HG02884 (cell line): Measurements from ENCODE around the gene ZNF366.

Source experiments
- ATAC-seq: cut with Tn5 transposase; IDR thresholded peaks from one replicate; pipeline ENCODE4 v1.9.1; 2021; ENCODE audit warnings: mild to moderate bottlenecking, moderate library complexity; ENCODE audit not compliant: unreplicated experiment

Gene ZNF366

DNA sequence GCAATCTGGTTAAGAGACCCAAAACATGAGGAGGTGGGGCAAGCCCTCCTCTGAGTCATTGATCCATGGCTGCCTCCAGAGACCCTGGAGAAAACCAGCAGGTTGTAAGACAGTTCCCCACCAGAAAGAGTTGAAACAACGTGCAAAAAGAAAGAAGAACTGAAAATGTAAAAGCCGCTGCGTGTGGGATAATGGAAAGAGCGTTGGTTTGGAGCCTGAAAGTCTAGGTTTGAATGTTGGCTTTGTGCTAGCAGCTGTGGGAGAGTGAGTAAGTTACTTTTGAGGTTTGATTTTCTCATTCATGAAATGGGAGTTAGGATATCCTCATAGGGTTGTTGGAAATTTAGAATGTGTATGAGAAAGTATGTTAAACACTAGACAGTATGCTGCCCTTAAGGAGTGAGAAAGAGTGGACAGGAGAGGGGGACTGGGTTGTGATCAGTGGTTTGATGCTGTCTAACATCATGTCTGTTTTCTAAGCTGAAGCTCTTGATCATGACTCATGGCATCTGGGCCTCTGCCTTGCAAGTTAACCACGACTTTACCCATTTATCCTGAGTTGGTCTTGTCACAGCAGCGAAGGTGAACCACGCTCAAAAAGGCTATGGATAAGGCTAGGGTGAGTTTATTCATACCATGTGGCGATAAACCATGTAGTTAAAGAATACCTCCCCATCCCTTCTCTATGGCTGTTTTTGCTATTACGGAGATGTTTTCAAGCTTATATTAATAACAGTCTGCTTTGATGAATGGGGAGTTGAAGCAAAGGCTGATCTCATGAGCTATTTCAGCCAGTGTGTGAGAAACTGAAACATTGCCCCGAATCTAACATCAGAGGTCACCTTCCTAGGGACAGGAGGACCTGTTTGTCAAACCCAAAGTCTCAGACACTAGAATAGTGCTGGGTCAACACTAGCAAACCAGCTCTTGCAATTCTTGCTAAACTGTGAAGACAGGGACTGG lies 41.3 kb downstream of the ZNF366 start:
- ATAC-seq, result peak; percentile 64

DNA sequence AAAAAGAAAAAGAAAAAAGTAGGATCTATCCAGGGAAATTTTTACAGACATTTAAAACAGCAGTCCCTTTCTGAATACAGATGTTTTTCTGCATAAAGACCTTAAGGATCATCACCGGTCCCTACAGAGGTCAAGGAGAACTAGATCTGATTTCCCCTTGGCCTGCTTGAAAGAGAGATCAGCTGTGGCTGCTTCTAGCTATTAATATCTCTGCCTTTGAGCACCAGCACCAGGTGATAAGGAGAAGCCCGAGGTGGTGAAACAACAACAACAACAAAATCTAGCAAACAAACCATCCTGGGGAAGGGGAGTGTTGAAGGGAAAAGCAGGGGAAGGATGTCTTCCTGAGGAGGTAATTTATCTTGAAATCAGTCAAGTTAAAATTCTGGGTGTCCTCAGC lies 42.1 kb downstream of the ZNF366 start:
- ATAC-seq, result no peak

DNA sequence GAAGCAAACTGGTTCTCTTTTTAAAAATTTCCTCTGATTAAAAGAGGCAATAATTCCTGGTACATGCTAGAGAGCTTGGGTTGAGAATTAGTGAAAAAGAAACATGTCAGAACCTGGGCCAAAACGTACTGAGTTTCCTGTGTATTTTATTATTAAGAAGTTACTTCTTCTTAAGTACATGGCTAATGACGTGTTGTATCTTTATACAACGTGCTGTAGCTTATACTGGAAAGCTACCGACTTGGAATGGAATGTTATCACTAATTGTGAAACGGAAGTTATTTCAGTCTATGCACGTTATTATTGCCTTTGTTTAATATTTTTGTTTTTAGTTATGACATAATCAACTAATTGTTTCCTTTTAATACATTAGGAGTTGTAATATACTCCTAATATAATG lies 43.1 kb downstream of the ZNF366 start:
- no peak for ATAC-seq

DNA sequence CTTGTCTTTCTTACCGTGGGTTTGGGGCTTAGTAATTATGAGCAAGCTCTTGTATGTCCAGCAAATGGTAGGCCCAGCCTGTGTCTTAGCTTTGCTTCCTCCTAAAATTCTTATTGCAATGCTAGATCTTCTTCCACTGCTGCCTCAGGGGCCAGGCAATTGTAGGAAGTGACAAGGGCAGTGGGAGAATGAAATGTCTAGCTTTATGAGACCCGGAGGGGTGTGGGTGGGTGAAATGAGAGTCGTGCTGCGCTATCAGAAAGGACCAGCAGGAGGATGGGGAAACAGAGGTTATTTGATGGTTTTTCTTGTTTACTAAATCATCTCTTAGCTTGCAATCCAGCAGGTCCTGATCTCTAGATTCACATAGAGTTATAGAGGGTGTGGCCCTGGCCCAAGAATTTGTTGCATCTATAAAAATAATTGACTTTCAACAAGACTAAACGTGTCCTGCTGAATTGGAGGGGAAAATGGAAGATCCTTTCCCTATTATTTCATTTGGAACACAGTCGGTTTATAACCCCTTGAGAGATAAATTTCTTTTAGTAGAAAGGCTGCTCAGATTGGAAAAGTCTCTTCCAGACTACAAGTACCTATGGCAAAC lies 43.7 kb downstream of the ZNF366 start:
- no peak for ATAC-seq

DNA sequence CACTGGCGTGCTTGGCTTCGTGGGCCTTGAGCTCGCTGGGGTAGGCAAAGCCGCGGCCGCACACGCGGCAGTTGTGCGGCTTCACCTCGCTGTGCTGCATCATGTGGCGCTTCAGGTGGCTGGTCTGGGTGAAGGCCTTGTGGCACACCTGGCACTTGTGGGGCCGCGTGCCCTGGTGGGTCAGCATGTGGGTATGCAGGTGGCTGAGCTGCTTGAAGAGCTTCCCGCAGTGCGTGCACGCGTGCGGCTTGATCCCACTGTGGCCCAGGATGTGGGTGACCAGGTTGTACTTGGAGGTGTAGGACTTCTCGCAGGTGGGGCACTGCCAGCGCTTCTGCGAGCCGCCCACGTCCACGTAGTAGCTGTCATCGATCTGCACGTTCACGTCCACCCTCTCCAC lies 46.8 kb downstream of the ZNF366 start:
- no peak for ATAC-seq

DNA sequence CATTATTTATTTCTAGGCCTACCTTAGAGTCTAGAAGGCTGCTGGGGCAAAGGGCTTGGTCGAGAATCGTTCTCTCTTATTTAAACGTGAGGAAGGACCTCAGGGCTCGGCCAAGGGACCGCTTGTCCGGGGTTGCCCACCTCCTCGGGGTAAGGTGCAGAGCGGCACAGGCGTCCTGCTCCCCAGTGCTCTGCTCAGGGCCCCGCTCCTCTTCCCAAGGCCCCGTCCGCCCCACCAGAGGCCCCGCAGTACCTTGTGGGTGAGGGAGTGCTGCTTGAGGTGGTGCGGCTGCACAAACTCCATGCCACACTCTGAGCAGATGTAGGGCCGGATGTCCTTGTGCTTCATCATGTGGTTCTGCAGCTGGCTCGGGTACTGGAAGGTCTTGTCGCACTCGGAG lies 47.3 kb downstream of the ZNF366 start:
- no peak for ATAC-seq

DNA sequence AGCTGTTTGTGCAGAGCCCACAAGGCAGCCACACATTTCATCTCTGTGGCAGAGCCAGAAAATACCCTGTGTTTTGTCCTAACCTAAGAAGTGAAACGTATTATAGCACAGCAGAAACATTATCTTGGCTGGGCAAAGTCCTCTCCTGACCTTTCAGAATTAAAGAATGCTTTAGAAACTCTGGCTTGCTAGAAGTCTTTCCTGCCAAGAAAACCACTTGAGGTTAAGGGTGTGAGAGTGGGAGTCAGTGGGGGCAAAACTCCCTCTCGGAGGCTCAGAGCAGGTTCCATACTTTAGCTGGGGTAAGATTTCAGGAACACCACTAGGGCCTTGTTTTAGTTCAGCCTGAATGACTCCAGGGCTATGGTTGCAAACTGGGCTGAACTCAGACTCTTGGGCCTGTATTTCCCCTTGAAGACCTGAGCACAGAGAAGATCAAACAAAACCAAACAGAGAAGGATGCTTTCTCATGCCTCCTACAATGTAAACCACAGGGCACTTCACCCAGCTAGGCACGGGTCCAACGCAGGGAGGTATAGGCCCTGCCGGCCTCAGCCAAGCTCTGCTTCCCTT lies 48.0 kb downstream of the ZNF366 start:
- ATAC-seq, result no peak

DNA sequence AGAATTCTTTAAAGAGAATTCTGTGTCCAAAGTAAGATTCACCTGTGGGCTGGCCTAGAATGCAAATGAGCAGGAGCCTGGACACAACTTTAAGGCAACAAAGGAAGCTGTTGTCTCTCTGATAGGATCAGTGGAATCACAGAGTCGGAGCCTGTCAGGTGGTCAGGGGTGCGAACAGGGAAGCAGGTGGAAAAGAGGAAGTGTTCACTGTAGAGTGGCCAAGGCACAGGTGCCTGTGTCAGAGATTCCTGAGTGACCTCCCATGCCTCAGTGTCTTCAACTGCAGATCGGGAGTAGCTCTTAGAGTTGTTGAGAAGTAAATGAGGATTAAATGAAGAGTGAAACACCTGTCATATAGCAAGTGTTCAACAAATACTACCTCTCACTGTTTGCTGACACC lies 48.8 kb downstream of the ZNF366 start:
- ATAC-seq, result no peak

DNA sequence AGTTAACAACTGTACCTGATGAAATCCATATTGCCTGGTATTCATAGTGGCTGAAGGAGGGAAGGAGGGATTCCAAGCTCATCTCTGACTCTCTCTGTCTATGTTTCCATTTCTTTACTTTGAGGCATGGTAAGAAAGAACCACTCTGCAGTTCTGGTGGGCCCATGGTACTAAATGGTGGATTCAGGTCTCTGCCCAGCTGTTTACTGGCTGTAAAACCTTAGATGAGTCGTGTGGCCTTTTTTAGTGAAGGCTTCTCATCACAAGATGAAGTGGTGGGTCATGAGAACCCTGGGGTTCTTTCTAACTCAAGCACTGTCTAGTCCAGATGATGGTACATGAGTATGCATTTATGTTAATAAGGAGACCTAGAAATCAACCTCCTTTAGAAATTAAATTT lies 49.7 kb downstream of the ZNF366 start:
- no peak for ATAC-seq

DNA sequence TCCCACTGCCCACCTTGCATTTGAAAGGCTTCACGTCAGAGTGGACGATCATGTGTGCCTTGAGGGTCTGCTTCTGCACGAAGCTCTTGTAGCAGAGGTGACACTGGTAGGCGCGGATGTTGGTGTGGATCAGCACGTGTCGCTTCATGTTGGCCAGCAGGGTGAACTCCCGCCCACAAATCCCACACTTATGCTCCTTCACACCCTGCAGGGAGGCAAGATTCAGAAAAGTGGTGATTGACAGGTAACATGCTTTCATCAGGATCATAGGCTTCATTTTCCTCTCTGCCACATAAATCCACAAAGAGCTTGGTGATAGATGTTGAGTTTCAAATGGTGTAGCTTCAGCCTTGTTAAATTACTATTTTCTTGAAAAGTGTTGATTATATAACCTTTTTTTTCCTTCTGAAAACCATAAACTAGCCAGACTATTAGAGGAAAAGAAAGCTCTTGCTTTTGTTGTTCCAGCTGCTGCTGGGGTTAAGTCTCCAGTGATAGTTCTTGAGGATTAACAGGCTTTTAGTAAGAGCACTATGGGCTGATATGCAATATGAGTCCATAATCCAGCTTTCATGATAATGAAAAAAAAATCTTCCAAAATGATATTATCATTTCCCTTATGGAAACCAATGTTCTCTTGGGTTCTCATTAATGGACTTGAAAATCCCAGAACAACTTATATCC lies 50.7 kb downstream of the ZNF366 start:
- ATAC-seq, result no peak

DNA sequence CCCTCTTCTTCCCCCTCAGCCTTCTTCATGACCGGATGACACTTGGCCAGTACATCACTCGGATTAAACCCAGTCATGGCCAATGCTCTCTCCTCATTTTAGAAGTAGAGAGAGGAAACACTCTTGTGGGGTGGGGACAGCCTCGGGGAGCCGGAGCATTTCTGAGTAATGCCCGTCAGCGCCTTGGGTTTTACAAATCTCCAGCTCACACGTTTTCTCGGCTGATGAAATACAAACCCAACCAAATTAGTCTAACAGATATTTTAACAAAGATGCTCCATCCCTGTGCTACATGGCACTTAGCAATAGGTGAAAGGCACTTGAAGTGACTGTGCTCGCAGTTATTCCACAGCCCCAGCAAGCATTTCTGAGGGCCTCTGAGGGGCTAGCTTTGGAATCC lies 51.7 kb downstream of the ZNF366 start:
- ATAC-seq, result no peak

DNA sequence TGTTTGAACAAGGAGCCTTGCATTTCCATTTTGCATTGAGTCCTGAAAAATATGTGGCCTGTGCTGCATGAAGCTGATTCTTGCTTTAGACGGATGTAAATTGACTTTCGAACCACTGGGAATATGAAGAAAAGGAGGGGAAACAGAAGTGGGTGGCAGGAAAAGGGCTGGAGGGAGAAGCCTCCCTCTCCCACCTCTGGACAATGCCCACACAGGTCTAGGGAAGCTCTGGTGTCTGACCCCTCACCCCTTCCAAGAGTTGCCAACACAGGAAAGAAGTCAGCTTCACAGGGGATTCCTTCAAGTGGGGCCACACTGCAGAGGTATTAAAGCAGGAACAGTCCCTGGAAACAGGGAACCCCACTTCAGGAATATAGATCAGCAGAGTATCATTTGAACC lies 52.2 kb downstream of the ZNF366 start:
- ATAC-seq, result no peak

DNA sequence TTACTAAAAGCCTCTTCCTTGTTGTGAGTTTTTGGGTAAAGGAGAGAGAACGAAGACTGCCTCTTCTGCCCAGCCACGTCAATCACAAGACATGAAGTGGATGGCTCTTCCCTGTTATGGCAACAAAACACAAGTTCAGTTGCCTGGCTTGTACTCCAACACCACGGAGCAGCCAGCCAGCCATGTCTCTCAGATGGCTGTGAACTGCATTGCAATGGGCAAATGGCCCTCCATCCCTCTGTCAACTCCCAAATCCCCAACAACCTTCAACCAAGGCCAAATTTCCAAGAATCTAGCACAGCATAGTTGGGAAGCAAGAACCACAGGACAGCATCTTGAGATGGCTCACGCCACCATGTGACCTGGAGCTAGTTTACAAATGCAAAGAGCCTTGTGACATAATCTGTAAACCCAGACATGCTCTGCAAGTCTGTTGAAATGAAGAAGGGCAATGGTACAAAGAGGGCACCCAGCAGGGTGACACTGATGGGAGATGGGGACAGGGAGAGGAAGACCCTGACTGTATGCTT lies 53.9 kb downstream of the ZNF366 start:
- ATAC-seq, result no peak

DNA sequence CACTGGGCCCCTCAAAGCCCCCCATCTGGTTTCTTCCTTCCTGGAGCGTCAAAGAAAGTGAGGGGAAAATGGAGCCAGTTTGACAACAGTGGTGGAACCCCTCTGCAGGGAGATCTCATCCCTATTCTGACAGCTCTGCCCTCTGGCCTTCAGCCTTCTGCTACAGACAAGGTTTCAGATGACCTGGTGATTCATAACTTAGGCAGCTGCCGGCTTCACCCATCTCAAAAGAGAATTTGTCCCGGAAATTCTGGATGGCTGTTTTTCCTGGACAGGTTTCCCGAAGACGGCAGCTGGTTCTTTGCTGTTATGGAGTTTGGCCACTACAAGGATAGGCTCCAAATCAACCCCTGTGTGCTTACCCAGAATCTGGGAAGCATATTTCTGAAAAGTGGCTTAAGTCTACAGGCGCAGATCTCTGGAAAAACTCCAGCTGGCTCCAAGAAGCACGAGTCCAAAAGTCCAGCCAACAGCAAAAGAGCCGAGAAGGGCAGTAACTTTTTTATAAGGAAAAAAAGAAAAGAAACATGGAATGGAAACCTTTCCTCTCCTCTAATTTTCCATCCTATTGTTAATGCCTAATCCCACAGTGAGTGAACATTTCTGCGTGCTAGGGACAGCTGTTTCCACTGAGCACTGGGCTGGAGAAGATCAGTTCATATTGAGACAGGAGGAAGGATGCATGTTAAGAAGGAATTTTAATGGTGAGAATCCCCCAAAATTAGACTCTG lies 54.5 kb downstream of the ZNF366 start:
- ATAC-seq, result peak; percentile 26

DNA sequence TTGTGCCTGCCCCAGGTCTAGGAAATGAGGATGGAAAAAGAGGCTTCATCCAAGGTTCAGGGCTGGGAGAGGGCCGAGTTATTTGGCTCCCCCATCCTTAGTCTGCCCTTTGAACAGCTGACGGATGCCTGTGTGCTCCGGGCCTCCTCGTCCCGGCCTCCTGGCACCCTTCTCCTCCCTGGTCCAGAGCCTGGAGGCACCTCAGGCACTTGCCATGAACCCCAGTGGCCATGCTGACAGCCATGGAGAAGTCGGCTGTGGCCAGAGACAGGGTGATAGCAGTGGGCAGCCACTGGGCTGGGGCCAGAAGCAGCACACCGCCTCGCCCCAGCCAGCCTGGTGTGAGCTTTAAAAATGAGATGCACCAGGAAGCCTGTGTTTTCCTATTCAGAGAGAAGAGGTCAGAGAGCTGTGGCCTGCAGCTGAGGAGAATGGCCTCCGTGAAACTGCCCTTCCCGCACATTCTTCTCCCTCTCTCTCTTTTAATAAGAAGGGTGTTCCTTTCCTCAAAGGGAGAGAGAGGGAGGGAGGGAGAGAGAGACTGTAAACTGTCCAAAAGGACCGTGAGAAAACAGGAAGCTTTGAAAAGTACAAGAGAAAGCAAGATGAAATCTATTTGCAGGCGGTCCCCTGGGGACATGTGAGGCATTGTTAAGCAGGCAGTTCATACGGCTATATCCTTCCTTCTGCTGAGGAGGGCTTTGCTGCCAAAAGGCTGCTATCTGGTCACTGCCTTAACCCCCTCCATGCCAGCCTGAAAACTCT lies 55.3 kb downstream of the ZNF366 start:
- ATAC-seq, result peak; percentile 89

DNA sequence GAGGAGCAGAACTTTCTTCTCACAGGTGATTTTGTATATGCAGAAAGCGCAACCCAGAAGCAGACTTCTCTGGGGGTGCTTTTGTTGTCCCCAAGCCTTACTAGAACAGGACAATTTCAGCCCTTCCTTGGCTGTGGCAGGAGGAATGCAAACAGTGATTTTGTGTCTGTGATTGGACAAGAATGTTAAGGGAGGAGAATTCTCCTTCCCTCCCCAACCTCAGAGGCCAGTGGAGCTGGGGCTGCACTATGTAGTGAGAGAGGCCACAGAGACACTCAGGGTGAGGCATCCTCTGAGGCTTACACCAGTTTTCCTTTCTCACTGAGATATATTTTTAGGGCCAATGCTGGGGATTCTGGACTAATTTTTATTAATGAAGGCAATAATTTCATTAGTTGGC lies 58.8 kb downstream of the ZNF366 start:
- ATAC-seq, result no peak

DNA sequence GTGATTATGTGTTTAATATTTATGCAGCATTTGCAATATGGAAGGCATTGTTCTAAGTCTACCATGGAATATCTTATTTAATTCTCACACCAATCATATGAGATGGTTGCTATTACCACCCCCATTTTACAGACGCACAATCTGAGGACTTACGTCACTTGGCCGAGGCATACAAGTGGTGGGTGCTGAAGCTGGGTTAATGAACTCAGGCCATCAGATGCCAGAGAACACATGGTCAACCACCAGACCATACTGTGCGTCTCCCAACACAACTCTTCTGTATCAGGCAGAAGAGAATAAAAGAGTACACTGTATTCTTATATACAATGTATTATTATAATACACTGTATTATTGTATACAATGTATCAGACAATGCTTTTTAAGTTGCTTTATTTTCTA lies 59.5 kb downstream of the ZNF366 start:
- no peak for ATAC-seq

DNA sequence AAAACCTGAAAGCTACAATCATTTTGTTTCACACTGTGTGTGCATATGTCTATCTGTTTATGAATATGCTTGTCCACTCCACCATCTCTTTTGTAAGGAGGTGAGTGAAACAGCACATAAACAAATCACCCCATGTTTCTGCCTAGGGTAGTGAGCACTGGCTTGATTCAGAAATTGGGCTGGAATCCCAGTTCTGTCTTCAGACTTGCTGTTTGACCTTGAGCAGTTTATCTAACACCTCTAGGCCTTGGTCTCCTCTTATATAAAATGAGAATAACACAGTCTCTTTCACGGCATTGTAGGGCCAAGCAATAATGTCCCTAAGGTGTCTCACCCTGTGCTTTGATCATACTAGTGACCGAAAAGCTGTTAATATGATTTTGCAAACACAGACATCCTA lies 61.2 kb downstream of the ZNF366 start:
- no peak for ATAC-seq

DNA sequence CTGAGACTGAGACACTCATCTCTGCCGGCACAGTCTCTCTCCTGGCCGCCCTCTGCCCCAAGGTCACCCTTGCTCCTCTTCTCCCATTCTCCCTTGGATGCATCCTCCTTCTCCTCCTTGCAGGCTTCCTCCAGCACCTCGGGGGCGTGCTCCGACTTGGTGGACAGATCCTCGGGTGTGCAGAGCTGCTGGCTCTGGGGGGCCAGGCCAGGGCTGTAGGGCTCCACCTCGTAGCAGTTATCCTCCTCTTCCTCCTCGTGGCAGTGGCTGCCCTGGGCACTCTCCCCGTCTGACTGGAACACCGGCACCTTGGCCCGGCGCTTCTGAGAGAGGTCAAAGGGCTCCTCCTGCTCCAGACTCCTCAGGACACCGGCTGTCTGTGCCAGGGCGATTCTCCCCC lies 63.3 kb downstream of the ZNF366 start:
- ATAC-seq, result no peak
